ENCODE results near the gene COG5. TPM values are rescaled to one million over a fixed set of nuclear protein-coding genes. Genes with fewer than 3 reads are reported as not detected.

COG5 gene
- total and polyA plus RNA-seq, 10 of the 15 experiments (the other 5 are each of a cell fraction or from before 2014, with no cell fraction given) = 5.5 to 27.9 (median 15.6) TPM

GRCh38 chr7:107499731-107500130, 64.0 kb downstream of the COG5 start:
- no peak for TF ChIP-seq ZNF687 (IDR thresholded peaks at IDR 0.05)
- TF ChIP-seq ELK1 (IDR thresholded peaks at IDR 0.05; ENCODE audit: low read depth, low read length) = no peak
- no peak for TF ChIP-seq ZNF274 (IDR thresholded peaks at IDR 0.05; ENCODE audit: insufficient read depth, insufficient read length)
- TF ChIP-seq SMAD1 (IDR thresholded peaks at IDR 0.05; ENCODE audit: low read depth, partially characterized antibody) = no peak
- no peak for TF ChIP-seq PBX3 (IDR thresholded peaks at IDR 0.05; ENCODE audit: insufficient replicate concordance, low read depth, low read length)
- in situ Hi-C loops (cut with MboI) (no loop called here), intact Hi-C loops (cut with micrococcal nuclease; ENCODE audit: unreplicated experiment) (loop anchor here (5.0 kb wide), 1 partner anchor 352 kb away; no protein-coding TSS in a partner anchor)
- Histone ChIP-seq H3K27ac (ENCODE audit: control insufficient read depth, insufficient read depth) (no peak overlapping the region), H4K20me1 (ENCODE audit: control insufficient read depth, insufficient read depth) (no peaks in the 10 kb centered on the region), H3K9ac (ENCODE audit: control insufficient read depth, insufficient read depth, low read length) (no peak overlapping the region), H3K4me1 (ENCODE audit: control insufficient read depth, insufficient read depth, low read length) (no peaks in the 10 kb centered on the region), H3K27me3 (replicated peaks in 1 of 2; ENCODE audit: control insufficient read depth in 2 of 2, insufficient read depth in 2 of 2, low read length in 1 of 2) (no peaks in the 10 kb centered on the region), H3K36me3 (ENCODE audit: control insufficient read depth in 2 of 2, insufficient read depth in 2 of 2, low read length in 1 of 2) (no peaks in the 10 kb centered on the region), H3K9me3 (replicated peaks; ENCODE audit: control insufficient read depth, insufficient read depth, low read length) (no peaks in the 10 kb centered on the region), H3K79me2 (ENCODE audit: control insufficient read depth, insufficient read depth, low read length) (no peaks in the 10 kb centered on the region), H3K4me2 (ENCODE audit: control insufficient read depth, insufficient read depth) (no peak overlapping the region), H2AFZ (ENCODE audit: control insufficient read depth, low read depth, low read length) (no peak overlapping the region), H3K4me3 (no peak overlapping the region)
- POLR2A ChIA-PET = no interaction called here
- SMC1A ChIA-PET (ENCODE audit: uncharacterized antibody, unreplicated experiment) = no interaction called here
- RAD21 ChIA-PET (ENCODE audit: unreplicated experiment) = no interaction called here
- WGBS (ENCODE audit: insufficient coverage, insufficient replicate concordance, low lambda C conversion rate, missing lambda C conversion rate) = 98% methylated on average over 4 of the region's 4 CpGs
- no TSS peak for BruUV-seq (replicated peaks)
- CTCF ChIA-PET = interaction anchor here (0.8 kb wide), 1 partner anchor 352 kb away, joined by 3 read pairs; no protein-coding TSS in a partner anchor
- no peak for DNase-seq (ENCODE audit: low read depth, low spot score)
- ATAC-seq = no peak
- no peak for FAIRE-seq
